OCI-LY7 (cell line): ENCODE results near the gene FBXO33. TPM values are rescaled to one million over a fixed set of nuclear protein-coding genes. Genes with fewer than 3 reads are reported as not detected.
A peak's percentile ranks its signal among the peaks of the same experiment; 100 is the strongest.

Source experiments
- BruUV-seq: library from RNA; stranded (reverse); fragments of 400-500 nt; replicated peaks from 2 replicates; lab custom pipeline; 2021; lab: Mats Ljungman, UMichigan
- CTCF ChIA-PET: fragments of 300-600 bp; sonication (Branson Sonifier 250); formaldehyde crosslinking; loops from one replicate; lab custom pipeline; 2022; ENCODE audit warnings: antibody characterized with exemption; ENCODE audit not compliant: unreplicated experiment; lab: Charles Lee
- POLR2A ChIA-PET: fragments of 300-600 bp; sonication (Branson Sonifier 250); formaldehyde crosslinking; loops from one replicate; lab custom pipeline; 2022; ENCODE audit warnings: antibody characterized with exemption; lab: Charles Lee
- DNase-seq: peaks from one replicate; pipeline ENCODE4 v3.0.0-alpha.2; 2015; ENCODE audit warnings: low spot score
- H2AFZ ChIP-seq: fragments of 200-600 bp; sonication (generic), shearing (Covaris generic); 2 replicates; pipeline ENCODE4 v1.6.1; 2014; ENCODE audit warnings: mild to moderate bottlenecking, antibody characterized with exemption, low read length, moderate library complexity
- H3K27ac ChIP-seq: fragments of 200-600 bp; sonication (generic); 2 replicates; pipeline ENCODE4 v1.5.1; 2014; ENCODE audit warnings: mixed run types, low read depth, mild to moderate bottlenecking, moderate library complexity, low read length, inconsistent platforms; ENCODE audit not compliant: poor library complexity, severe bottlenecking
- H3K36me3 ChIP-seq: fragments of 200-600 bp; sonication (generic); 2 replicates; pipeline ENCODE4 v1.6.1; 2014; ENCODE audit warnings: mild to moderate bottlenecking, antibody characterized with exemption, low read length, moderate library complexity, mixed read lengths; ENCODE audit not compliant: insufficient read depth
- H3K4me1 ChIP-seq: fragments of 200-600 bp; sonication (generic); 2 replicates; pipeline ENCODE4 v1.5.1; 2014; ENCODE audit warnings: mild to moderate bottlenecking, low read length; ENCODE audit not compliant: insufficient read depth, poor library complexity, severe bottlenecking
- H3K4me2 ChIP-seq: fragments of 200-600 bp; sonication (generic); 2 replicates; pipeline ENCODE4 v1.6.1; 2014; ENCODE audit warnings: mild to moderate bottlenecking, low read length
- H3K4me3 ChIP-seq: fragments of 200-600 bp; sonication (generic); 2 replicates; pipeline ENCODE4 v1.5.1; 2014; ENCODE audit warnings: mild to moderate bottlenecking, low read depth, low read length; ENCODE audit not compliant: poor library complexity, severe bottlenecking
- H3K79me2 ChIP-seq: fragments of 200-600 bp; sonication (generic); 2 replicates; pipeline ENCODE4 v1.6.1; 2016; ENCODE audit warnings: low read depth, mild to moderate bottlenecking, low read length, moderate library complexity, mixed read lengths; ENCODE audit not compliant: insufficient read depth
- H3K9me2 ChIP-seq: fragments of 200-600 bp; sonication (generic); 2 replicates; pipeline ENCODE4 v1.6.1; 2016; ENCODE audit warnings: mild to moderate bottlenecking, low read length, mixed read lengths; ENCODE audit not compliant: insufficient read depth
- H3K9me3 ChIP-seq: fragments of 200-600 bp; sonication (generic); 2 replicates; pipeline ENCODE4 v1.6.1; 2014; ENCODE audit warnings: mild to moderate bottlenecking, mixed run types, low read length, mixed read lengths
- H4K20me1 ChIP-seq: fragments of 200-600 bp; sonication (generic); 2 replicates; pipeline ENCODE4 v1.6.1; 2014; ENCODE audit warnings: mild to moderate bottlenecking, antibody characterized with exemption, low read length, moderate library complexity, mixed read lengths; ENCODE audit not compliant: insufficient read depth
- CTCF ChIP-seq: fragments of 200-600 bp; sonication (generic); conservative IDR thresholded peaks from 2 replicates; pipeline ENCODE4 v1.5.1; 2014; ENCODE audit warnings: mild to moderate bottlenecking, antibody characterized with exemption, low read length, moderate library complexity, mixed read lengths
- EZH2phosphoT487 ChIP-seq: fragments of 200-600 bp; sonication (generic); IDR thresholded peaks from 2 replicates; pipeline ENCODE4 v1.6.1; 2018; ENCODE audit warnings: low read depth, borderline replicate concordance, mild to moderate bottlenecking, mixed run types, antibody characterized with exemption, low read length, moderate library complexity, mixed read lengths
- intact Hi-C: fragments of 100-400 bp; cut with micrococcal nuclease; formaldehyde crosslinking; loops from one replicate; pipeline ENCODE4 v1.10.0; 2022; ENCODE audit not compliant: unreplicated experiment
- total RNA-seq, 2 experiments: library from RNA; depleted of rRNA in 1 of 2; stranded (reverse); fragments of >200 nt in 1 of 2; shearing (Covaris generic) in 1 of 2; gene quantifications; 2 replicates each; pipeline ENCODE4 v1.2.3, GENCODE V29; 2014 to 2022

FBXO33 gene
- total RNA-seq, 2 experiments from 2014 or later: 14.2 to 16.6 TPM

DNA sequence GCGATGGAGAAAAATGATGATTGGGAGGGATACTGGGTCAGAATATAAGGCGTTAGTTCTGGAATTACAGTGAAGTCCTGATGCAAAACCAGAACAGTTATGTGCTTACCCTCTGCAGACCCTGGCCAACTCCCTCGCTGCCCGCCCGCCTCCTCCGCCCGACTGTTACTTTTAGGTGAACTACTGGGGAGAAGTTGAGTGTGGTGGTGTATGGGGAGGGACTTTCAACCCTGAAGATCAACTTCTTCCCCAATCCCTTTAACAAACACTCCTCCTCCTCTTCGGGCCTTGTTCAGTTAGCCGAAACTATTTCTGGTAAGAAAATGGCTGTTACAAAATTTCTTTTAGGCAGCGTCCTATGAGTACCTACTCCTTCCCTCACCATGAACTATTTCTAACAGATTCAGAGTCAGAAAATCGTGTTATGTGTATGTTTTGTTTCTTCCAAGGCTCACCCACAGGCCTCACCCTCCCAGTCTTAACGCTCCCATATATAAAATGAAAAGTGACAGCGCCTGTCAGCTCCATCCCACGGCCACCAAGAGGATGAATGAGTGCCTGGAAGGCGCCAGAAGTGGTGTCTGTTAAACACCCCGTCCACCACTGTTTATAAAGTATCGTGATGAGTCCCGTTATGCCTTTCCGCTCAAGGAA, 1.3 kb downstream of the FBXO33 start:
- H3K4me2 ChIP-seq: peak overlapping the region; percentile 96
- intact Hi-C loops: loop anchor here (5.0 kb wide), 1 partner anchor 199 kb away; the partner anchor contains the start of gene MIA2
- peaks cover 64% of the 10 kb centered on the region for H3K79me2 ChIP-seq
- no peaks in the 10 kb centered on the region for H3K36me3 ChIP-seq
- H3K9me2 ChIP-seq: no peaks in the 10 kb centered on the region
- peak overlapping the region; percentile 90 for H3K4me3 ChIP-seq
- ChIA-PET POLR2A (interaction anchor here (0.6 to 4.7 kb wide), 5 partner anchors 36 to 328 kb away, joined by 4 to 35 read pairs (median 5); partner anchors contain the start of genes GEMIN2 and SEC23A), CTCF (no interaction called here)
- TSS peak; percentile 50 for BruUV-seq
- peaks cover 26% of the 10 kb centered on the region for H4K20me1 ChIP-seq
- no peaks in the 10 kb centered on the region for H3K9me3 ChIP-seq
- H3K4me1 ChIP-seq: peaks cover 40% of the 10 kb centered on the region
- H3K27ac ChIP-seq: peak overlapping the region; percentile 82
- H2AFZ ChIP-seq: peak overlapping the region; percentile 31; the same call in 1 of the 2 replicates
- peak; percentile 8 for DNase-seq
- TF ChIP-seq EZH2phosphoT487: no peak
- no peak for TF ChIP-seq CTCF

DNA sequence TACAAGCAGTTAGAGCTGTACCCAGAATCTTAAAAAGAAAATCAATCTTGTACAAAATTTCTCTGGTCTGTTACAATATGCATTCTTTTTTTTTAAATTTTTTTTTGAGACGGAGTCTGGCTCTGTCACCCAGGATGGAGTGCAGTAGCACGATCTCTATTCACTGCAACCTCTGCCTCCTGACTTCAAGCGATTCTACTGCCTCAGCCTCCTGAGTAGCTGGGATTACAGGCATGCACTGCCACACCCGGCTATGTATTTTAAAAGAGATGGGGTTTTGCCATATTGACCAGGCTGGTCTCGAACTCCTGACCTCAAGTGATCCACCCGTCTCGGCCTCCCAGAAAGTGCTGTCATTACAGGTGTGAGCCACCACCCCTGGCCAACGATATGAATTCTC, 4.1 kb downstream of the FBXO33 start:
- POLR2A ChIA-PET: no interaction called here
- intact Hi-C loops: no loop called here
- H4K20me1 ChIP-seq: peaks cover 26% of the 10 kb centered on the region

More for the DNA sequence above, 4.1 kb downstream of the FBXO33 start:
- H3K4me3 ChIP-seq: no peak overlapping the region
- TF ChIP-seq CTCF (no peak), EZH2phosphoT487 (no peak)
- CTCF ChIA-PET: no interaction called here
- 0 out of 2 replicates have a peak overlapping the region, but pooled peaks have one; percentile 96 for H3K4me2 ChIP-seq
- H3K4me1 ChIP-seq: peaks cover 29% of the 10 kb centered on the region
- H3K9me3 ChIP-seq: no peaks in the 10 kb centered on the region
- no TSS peak for BruUV-seq
- DNase-seq: no peak
- no peaks in the 10 kb centered on the region for H3K9me2 ChIP-seq
- no peak overlapping the region for H3K27ac ChIP-seq
- H2AFZ ChIP-seq: no peak overlapping the region
- H3K79me2 ChIP-seq: peaks cover 72% of the 10 kb centered on the region
- H3K36me3 ChIP-seq: no peaks in the 10 kb centered on the region
